ENCODE measurements around the gene SMARCE1.

SMARCE1 gene

DNA sequence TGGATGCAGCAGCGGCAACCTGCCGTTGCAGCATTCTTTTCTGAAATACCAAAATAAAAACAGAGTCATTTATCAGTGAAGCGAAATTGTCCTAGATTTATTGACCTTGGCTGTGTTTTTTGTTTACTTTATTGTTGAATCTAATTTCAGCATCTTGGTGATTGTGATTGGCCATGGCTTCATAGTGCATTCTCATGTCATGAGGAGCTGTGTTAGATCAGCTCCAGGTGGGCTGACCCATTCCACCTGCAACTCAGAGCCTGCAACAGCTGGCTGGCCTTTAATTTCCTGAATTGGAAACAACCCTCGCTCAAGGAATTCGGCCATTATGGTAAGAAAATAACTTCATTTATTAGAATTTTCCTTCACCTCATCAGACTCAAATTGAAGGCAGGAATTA is 39.5 kb upstream of the SMARCE1 start:
- Histone ChIP-seq H3K18ac (ENCODE audit: low read length) (no peak overlapping the region), H3K36me3 (ENCODE audit: control insufficient read depth, insufficient read depth, low read length) (no peaks in the 10 kb centered on the region), H3K23ac (ENCODE audit: low read length) (no peak overlapping the region), H3K4ac (ENCODE audit: low read depth, low read length) (no peak overlapping the region), H4K8ac (ENCODE audit: low read depth, low read length) (no peak overlapping the region), H3K4me2 (ENCODE audit: low read length) (no peak overlapping the region), H3K4me3 (ENCODE audit: low read length) (no peak overlapping the region), H2BK15ac (replicated peaks; ENCODE audit: low read depth) (no peak overlapping the region), H2AK5ac (ENCODE audit: low read length) (no peak overlapping the region), H2BK5ac (ENCODE audit: low read length) (no peak overlapping the region), H3K56ac (ENCODE audit: low read length) (no peak overlapping the region), H3K4me1 (ENCODE audit: control insufficient read depth, low read depth, low read length) (no peaks in the 10 kb centered on the region), H3K79me1 (ENCODE audit: low read length) (no peaks in the 10 kb centered on the region), H3K79me2 (ENCODE audit: control insufficient read depth, insufficient read depth, low read length) (no peaks in the 10 kb centered on the region), H3K27ac (ENCODE audit: low read depth, low read length) (no peak overlapping the region), H2BK120ac (ENCODE audit: low read depth, low read length) (no peak overlapping the region), H3K27me3 (ENCODE audit: insufficient read depth, low read length, poor library complexity) (no peaks in the 10 kb centered on the region), H3K9ac (ENCODE audit: low read length) (no peak overlapping the region), H4K5ac (ENCODE audit: low read length) (no peak overlapping the region)
- no peak for DNase-seq
- WGBS (ENCODE audit: extremely low coverage, insufficient coverage, low lambda C conversion rate) = no CpG with 5 or more reads among the region's 5 CpGs

DNA sequence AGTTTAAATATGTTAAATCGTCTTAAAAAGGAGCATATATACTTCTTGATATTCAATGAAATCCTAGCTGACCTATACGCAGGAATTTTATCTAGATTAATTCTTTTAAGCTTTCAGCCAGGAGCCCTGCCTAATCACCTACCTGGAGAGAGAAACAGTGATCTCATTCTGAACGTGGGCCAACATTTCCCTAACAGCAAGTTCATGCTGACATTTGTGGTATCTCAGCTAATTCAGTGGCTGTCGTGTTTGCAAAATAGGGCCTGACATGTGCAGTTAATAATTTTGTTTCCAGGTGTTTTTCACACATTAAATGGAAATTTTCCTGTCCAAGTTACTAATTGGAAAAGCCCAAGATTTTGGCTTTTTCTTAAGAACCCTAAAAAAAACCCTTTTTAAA is 38.6 kb upstream of the SMARCE1 start:
- Histone ChIP-seq H3K56ac (ENCODE audit: low read length) (no peak overlapping the region), H3K9ac (ENCODE audit: low read length) (no peak overlapping the region), H2BK5ac (ENCODE audit: low read length) (no peak overlapping the region), H3K27ac (ENCODE audit: low read depth, low read length) (no peak overlapping the region), H3K27me3 (ENCODE audit: insufficient read depth, low read length, poor library complexity) (no peaks in the 10 kb centered on the region), H2BK15ac (replicated peaks; ENCODE audit: low read depth) (no peak overlapping the region), H3K36me3 (ENCODE audit: control insufficient read depth, insufficient read depth, low read length) (no peaks in the 10 kb centered on the region), H4K5ac (ENCODE audit: low read length) (no peak overlapping the region), H3K4me2 (ENCODE audit: low read length) (no peak overlapping the region), H3K79me1 (ENCODE audit: low read length) (no peaks in the 10 kb centered on the region), H3K18ac (ENCODE audit: low read length) (no peak overlapping the region), H3K4me3 (ENCODE audit: low read length) (no peak overlapping the region), H3K4ac (ENCODE audit: low read depth, low read length) (no peak overlapping the region), H3K79me2 (ENCODE audit: control insufficient read depth, insufficient read depth, low read length) (no peaks in the 10 kb centered on the region), H3K23ac (ENCODE audit: low read length) (no peak overlapping the region), H4K8ac (ENCODE audit: low read depth, low read length) (no peak overlapping the region), H2BK120ac (ENCODE audit: low read depth, low read length) (no peak overlapping the region), H2AK5ac (ENCODE audit: low read length) (no peak overlapping the region), H3K4me1 (ENCODE audit: control insufficient read depth, low read depth, low read length) (no peaks in the 10 kb centered on the region)
- DNase-seq = no peak
- WGBS (ENCODE audit: extremely low coverage, insufficient coverage, low lambda C conversion rate) = no CpG with 5 or more reads among the region's 4 CpGs

GRCh38 chr17:40680998-40681397 is 33.4 kb upstream of the SMARCE1 start:
- no peak for DNase-seq
- no peak overlapping the region for H3K27ac ChIP-seq (ENCODE audit: low read depth, low read length)
- H3K18ac ChIP-seq (ENCODE audit: low read length) = no peak overlapping the region
- H2BK120ac ChIP-seq (ENCODE audit: low read depth, low read length) = no peak overlapping the region
- H3K36me3 ChIP-seq (ENCODE audit: control insufficient read depth, insufficient read depth, low read length) = no peaks in the 10 kb centered on the region
- H3K79me2 ChIP-seq (ENCODE audit: control insufficient read depth, insufficient read depth, low read length) = no peaks in the 10 kb centered on the region
- no peak overlapping the region for H3K56ac ChIP-seq (ENCODE audit: low read length)
- H2BK5ac ChIP-seq (ENCODE audit: low read length) = no peak overlapping the region
- H2AK5ac ChIP-seq (ENCODE audit: low read length) = no peak overlapping the region
- no peaks in the 10 kb centered on the region for H3K79me1 ChIP-seq (ENCODE audit: low read length)
- H3K27me3 ChIP-seq (ENCODE audit: insufficient read depth, low read length, poor library complexity) = no peaks in the 10 kb centered on the region
- no peak overlapping the region for H3K9ac ChIP-seq (ENCODE audit: low read length)
- no peak overlapping the region for H3K4me3 ChIP-seq (ENCODE audit: low read length)
- H4K5ac ChIP-seq (ENCODE audit: low read length) = no peak overlapping the region
- no peak overlapping the region for H3K23ac ChIP-seq (ENCODE audit: low read length)
- H3K4me1 ChIP-seq (ENCODE audit: control insufficient read depth, low read depth, low read length) = no peaks in the 10 kb centered on the region
- no peak overlapping the region for H3K4ac ChIP-seq (ENCODE audit: low read depth, low read length)
- no peak overlapping the region for H3K4me2 ChIP-seq (ENCODE audit: low read length)
- H2BK15ac ChIP-seq (replicated peaks; ENCODE audit: low read depth) = no peak overlapping the region
- H4K8ac ChIP-seq (ENCODE audit: low read depth, low read length) = no peak overlapping the region

DNA sequence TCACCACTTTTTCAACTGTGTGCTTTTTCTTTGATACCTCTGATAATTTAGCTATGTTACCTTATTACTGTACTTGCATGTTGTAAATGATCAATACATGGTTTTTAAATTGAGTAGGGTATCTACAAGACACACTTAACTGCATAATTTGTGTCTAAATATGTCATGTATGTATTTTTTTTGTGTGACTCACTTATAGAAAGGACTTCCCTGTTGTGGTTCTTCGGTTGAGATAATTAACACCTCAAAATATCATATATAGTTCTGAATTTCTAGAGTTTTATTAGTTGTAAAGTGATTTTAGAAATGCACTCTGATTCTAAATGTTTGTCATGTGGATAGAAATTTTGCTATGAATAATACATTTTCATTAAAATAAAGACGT is 31.9 kb upstream of the SMARCE1 start:
- Histone ChIP-seq H3K56ac (ENCODE audit: low read length) (no peak overlapping the region), H3K23ac (ENCODE audit: low read length) (no peak overlapping the region), H3K27me3 (ENCODE audit: insufficient read depth, low read length, poor library complexity) (no peaks in the 10 kb centered on the region), H3K18ac (ENCODE audit: low read length) (no peak overlapping the region), H3K79me1 (ENCODE audit: low read length) (no peaks in the 10 kb centered on the region), H3K4me2 (ENCODE audit: low read length) (no peak overlapping the region), H2AK5ac (ENCODE audit: low read length) (no peak overlapping the region), H2BK120ac (ENCODE audit: low read depth, low read length) (no peak overlapping the region), H2BK15ac (replicated peaks; ENCODE audit: low read depth) (no peak overlapping the region), H3K9ac (ENCODE audit: low read length) (no peak overlapping the region), H3K4me3 (ENCODE audit: low read length) (no peak overlapping the region), H4K5ac (ENCODE audit: low read length) (no peak overlapping the region), H3K27ac (ENCODE audit: low read depth, low read length) (no peak overlapping the region), H3K4me1 (ENCODE audit: control insufficient read depth, low read depth, low read length) (no peaks in the 10 kb centered on the region), H4K8ac (ENCODE audit: low read depth, low read length) (no peak overlapping the region), H3K79me2 (ENCODE audit: control insufficient read depth, insufficient read depth, low read length) (no peaks in the 10 kb centered on the region), H3K4ac (ENCODE audit: low read depth, low read length) (no peak overlapping the region), H2BK5ac (ENCODE audit: low read length) (no peak overlapping the region), H3K36me3 (ENCODE audit: control insufficient read depth, insufficient read depth, low read length) (no peaks in the 10 kb centered on the region)
- WGBS (ENCODE audit: extremely low coverage, insufficient coverage, low lambda C conversion rate) = no CpG with 5 or more reads among the region's 2 CpGs
- DNase-seq = no peak

GRCh38 chr17:40678902-40679522 is 31.4 kb upstream of the SMARCE1 start:
- Histone ChIP-seq H3K36me3 (ENCODE audit: control insufficient read depth, insufficient read depth, low read length) (no peaks in the 10 kb centered on the region), H3K4me1 (ENCODE audit: control insufficient read depth, low read depth, low read length) (no peaks in the 10 kb centered on the region), H2BK5ac (ENCODE audit: low read length) (no peak overlapping the region), H3K56ac (ENCODE audit: low read length) (no peak overlapping the region), H2AK5ac (ENCODE audit: low read length) (no peak overlapping the region), H4K8ac (ENCODE audit: low read depth, low read length) (no peak overlapping the region), H4K5ac (ENCODE audit: low read length) (no peak overlapping the region), H3K23ac (ENCODE audit: low read length) (no peak overlapping the region), H3K9ac (ENCODE audit: low read length) (no peak overlapping the region), H3K79me2 (ENCODE audit: control insufficient read depth, insufficient read depth, low read length) (no peaks in the 10 kb centered on the region), H2BK120ac (ENCODE audit: low read depth, low read length) (no peak overlapping the region), H3K4me2 (ENCODE audit: low read length) (no peak overlapping the region), H2BK15ac (replicated peaks; ENCODE audit: low read depth) (no peak overlapping the region), H3K27ac (ENCODE audit: low read depth, low read length) (no peak overlapping the region), H3K4ac (ENCODE audit: low read depth, low read length) (no peak overlapping the region), H3K27me3 (ENCODE audit: insufficient read depth, low read length, poor library complexity) (no peaks in the 10 kb centered on the region), H3K4me3 (ENCODE audit: low read length) (no peak overlapping the region), H3K79me1 (ENCODE audit: low read length) (no peaks in the 10 kb centered on the region), H3K18ac (ENCODE audit: low read length) (no peak overlapping the region)
- no CpG with 5 or more reads among the region's 4 CpGs for WGBS (ENCODE audit: extremely low coverage, insufficient coverage, low lambda C conversion rate)
- no peak for DNase-seq

DNA sequence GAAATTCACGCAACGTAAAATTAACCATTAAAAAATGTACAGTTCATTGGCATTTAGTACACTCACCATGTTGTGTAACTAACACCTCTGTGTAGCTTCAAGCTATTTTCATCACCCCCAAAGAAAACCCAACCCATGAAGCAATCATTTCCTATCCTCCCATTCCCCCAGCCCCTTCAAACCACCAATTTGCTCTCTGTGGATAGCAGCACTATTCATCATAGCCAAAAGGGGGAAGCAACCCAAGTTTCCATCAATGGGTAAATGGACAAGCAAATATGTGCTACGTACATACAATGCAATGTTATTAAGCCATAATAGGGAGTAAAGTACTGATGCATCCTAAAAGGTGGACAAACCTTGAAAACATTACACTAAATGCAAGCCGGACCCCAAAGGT is 28.3 kb upstream of the SMARCE1 start:
- no peaks in the 10 kb centered on the region for H3K79me2 ChIP-seq (ENCODE audit: control insufficient read depth, insufficient read depth, low read length)
- H2BK5ac ChIP-seq (ENCODE audit: low read length) = no peak overlapping the region
- H3K9ac ChIP-seq (ENCODE audit: low read length) = no peak overlapping the region
- DNase-seq = no peak
- H4K8ac ChIP-seq (ENCODE audit: low read depth, low read length) = no peak overlapping the region
- no peak overlapping the region for H2AK5ac ChIP-seq (ENCODE audit: low read length)
- H2BK15ac ChIP-seq (replicated peaks; ENCODE audit: low read depth) = no peak overlapping the region
- H3K23ac ChIP-seq (ENCODE audit: low read length) = no peak overlapping the region
- no peak overlapping the region for H3K4ac ChIP-seq (ENCODE audit: low read depth, low read length)
- H3K79me1 ChIP-seq (ENCODE audit: low read length) = no peaks in the 10 kb centered on the region
- H3K4me2 ChIP-seq (ENCODE audit: low read length) = no peak overlapping the region
- no peak overlapping the region for H3K18ac ChIP-seq (ENCODE audit: low read length)
- no CpG with 5 or more reads among the region's 4 CpGs for WGBS (ENCODE audit: extremely low coverage, insufficient coverage, low lambda C conversion rate)
- H3K36me3 ChIP-seq (ENCODE audit: control insufficient read depth, insufficient read depth, low read length) = no peaks in the 10 kb centered on the region
- H3K4me1 ChIP-seq (ENCODE audit: control insufficient read depth, low read depth, low read length) = no peaks in the 10 kb centered on the region
- no peak overlapping the region for H3K56ac ChIP-seq (ENCODE audit: low read length)
- no peak overlapping the region for H4K5ac ChIP-seq (ENCODE audit: low read length)
- H3K27ac ChIP-seq (ENCODE audit: low read depth, low read length) = no peak overlapping the region
- no peaks in the 10 kb centered on the region for H3K27me3 ChIP-seq (ENCODE audit: insufficient read depth, low read length, poor library complexity)
- H3K4me3 ChIP-seq (ENCODE audit: low read length) = no peak overlapping the region
- H2BK120ac ChIP-seq (ENCODE audit: low read depth, low read length) = no peak overlapping the region

Data from mesendoderm (in vitro differentiated cells).